ENCODE measurements around the gene HDGFL2.

HDGFL2 gene

DNA sequence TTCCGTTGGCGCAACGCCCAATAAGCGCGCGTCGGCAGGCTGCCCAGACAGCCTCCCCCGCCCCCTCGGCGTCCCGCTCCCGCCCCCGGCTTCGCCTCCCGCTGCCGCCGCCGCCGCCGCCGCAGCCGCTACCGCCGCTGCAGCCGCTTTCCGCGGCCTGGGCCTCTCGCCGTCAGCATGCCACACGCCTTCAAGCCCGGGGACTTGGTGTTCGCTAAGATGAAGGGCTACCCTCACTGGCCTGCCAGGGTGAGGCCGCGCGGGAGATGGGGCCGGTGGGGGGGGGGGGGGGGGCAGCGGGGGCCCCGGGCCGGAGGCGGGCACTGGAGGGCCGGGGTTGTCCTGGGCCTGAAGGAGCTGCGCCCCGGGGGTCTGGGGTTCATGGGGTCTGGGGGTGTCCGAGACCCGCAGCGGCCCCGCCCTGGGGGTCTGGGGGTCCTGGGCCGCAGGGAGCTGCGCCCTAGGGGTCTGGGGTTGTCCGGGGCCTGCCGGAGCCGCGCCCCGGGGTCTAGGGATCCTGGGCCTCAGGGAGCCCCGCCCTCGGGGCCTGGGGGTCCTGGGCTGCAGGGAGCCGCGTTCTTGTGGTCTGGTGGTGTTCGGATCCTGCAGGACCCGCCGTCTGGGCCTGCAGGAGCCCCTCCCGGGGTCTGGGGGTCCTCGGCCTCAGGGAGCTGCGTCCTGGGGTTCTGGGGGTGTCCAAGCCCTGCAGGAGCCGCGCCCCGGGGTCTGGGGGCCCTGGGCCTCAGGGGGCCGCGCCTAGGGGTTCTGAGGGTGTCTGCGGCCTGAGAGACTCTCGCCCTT lies at the start of gene HDGFL2:
Gene HDGFL2, plus strand, starts transcription at position 124 of the 801 bp plus-strand sequence. Its CDS starts 54 bp downstream, at position 178.
- DNase-seq (ENCODE audit: low read depth in 2 of 2), result no peak

DNA sequence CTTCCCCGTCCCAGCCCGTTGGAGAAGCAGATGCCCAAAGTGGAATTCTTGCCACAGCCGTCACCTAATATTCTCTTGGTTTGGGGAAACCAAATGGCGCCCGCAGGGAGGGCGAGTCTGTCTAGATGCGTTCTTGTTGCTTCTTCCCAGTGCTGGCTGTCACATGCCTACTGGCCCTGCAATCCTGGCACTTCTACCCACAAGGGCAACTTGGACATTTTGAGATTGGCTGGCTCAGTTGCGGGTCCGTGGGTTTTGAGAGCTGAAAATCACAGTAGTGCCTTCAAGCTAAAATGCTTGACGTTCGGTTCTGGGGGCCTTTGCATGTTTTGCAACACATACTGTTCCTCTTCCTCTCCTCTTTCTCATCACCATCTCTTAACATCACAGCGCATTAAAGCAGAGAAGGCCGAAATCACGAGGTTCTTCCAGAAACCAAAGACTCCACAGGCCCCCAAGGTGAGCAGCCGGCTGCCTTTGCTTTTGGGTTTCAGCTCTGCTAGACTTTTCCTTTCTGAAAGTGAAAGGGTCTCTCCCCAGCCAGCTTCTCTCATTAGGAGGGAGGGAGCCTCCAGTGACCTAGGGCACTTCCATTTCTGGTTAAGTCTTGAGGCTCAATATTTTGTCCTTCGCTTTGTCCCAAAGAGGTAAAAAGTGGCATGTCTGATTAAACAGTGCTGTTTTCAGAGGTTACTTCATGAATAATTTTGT lies 48.5 kb upstream of the HDGFL2 start:
- DNase-seq (ENCODE audit: low read depth in 2 of 2), result no peak

DNA sequence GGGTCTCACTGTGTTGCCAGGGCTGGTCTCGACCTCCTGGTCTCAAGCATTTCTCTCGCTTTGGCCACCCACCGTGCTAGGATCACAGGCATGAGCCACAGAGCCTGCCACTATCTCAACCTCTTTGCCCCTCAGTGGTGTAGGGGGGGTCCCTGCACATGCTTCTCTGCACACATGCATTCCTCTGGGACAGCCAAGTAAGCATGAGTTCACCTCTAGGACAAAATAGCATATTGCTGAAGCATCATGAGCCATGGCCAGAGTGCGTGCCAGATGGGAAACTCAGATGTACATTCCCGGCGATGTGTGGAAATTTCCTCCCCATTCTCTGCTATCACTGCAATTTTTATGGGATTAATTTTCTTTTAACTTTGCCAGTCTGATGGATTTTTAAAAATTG lies 46.6 kb upstream of the HDGFL2 start:
- DNase-seq (ENCODE audit: low read depth in 2 of 2), result no peak

- DNase-seq (ENCODE audit: low read depth in 2 of 2), result no peak
Measured at GRCh38 chr19:4428326-4428975, 43.6 kb upstream of the HDGFL2 start.

- DNase-seq (ENCODE audit: low read depth in 2 of 2), result no peak
Measured at GRCh38 chr19:4429256-4429655, 42.8 kb upstream of the HDGFL2 start.

- no peak for DNase-seq (ENCODE audit: low read depth in 2 of 2)
Measured at GRCh38 chr19:4429771-4430171, 42.3 kb upstream of the HDGFL2 start.

DNA sequence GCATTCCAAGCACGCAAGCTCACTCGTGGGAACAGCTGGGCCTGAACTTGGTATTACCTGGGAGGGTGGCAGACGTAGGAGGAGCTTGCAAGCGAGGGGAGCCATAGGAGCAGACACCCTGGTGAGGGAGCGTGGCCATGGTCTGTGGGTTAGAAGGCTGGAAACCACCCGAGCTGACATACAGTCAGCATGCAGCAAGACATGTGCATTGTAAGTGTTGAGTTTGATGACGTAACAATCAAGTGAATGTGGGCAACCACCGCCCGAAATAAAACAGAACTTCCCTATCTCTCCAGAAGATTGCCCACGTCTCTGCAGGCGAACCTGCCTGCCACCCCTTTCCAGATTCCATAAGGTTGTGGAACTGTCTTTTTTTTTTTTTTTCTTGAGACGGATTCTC lies 41.3 kb upstream of the HDGFL2 start:
- no peak for DNase-seq (ENCODE audit: low read depth in 2 of 2)

- no peak for DNase-seq (ENCODE audit: low read depth in 2 of 2)
Measured at GRCh38 chr19:4431296-4431695, 40.8 kb upstream of the HDGFL2 start.

- DNase-seq (ENCODE audit: low read depth in 2 of 2), result no peak
Measured at GRCh38 chr19:4431808-4432674, 40.1 kb upstream of the HDGFL2 start.

- no peak for DNase-seq (ENCODE audit: low read depth in 2 of 2)
Measured at GRCh38 chr19:4432918-4433506, 39.1 kb upstream of the HDGFL2 start.

- no peak for DNase-seq (ENCODE audit: low read depth in 2 of 2)
Measured at GRCh38 chr19:4434391-4434790, 37.7 kb upstream of the HDGFL2 start.

DNA sequence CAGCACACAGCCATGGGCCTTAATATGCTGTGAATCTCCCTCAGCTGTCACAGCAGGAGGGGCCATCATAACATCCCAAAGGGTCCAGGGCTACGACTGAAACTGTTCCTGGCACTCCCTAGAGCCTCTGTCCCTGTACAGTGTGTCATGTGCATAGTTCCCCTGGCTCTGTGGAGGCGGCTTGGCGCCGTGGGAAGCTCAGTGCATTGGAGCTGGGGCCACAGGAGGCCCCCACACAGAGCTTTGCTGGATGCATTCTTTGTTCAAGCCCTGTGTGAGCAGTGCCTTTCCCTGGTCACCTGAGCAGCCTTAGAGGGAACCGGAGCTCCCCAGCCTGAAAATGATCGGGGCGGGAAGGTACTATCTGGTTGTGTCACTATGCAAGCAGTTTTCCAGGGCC lies 35.9 kb upstream of the HDGFL2 start:
- no peak for DNase-seq (ENCODE audit: low read depth in 2 of 2)

DNA sequence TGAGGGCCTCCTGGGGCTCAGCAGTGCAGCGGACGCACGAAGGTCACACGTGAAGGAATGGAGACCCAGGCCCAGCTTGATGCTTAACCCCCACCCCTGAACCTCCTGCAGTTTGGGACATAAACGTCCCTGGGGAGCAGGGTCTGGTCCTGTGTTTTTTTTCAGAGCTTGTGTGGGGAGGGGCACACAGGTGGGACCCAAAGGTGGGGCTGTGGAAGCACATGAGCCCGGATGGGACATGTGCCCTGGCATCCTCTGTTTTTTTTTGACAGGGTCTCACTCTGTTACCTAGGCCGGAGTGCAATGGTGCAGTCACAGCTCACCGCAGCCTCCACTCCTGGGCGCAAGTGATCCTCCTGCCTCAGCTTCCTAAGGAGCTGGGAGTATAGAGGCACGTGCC lies 35.0 kb upstream of the HDGFL2 start:
- DNase-seq (ENCODE audit: low read depth in 2 of 2), result no peak

- no peak for DNase-seq (ENCODE audit: low read depth in 2 of 2)
Measured at GRCh38 chr19:4439243-4439642, 32.9 kb upstream of the HDGFL2 start.

- no peak for DNase-seq (ENCODE audit: low read depth in 2 of 2)
Measured at GRCh38 chr19:4441994-4442818, 29.9 kb upstream of the HDGFL2 start.

- no peak for DNase-seq (ENCODE audit: low read depth in 2 of 2)
Measured at GRCh38 chr19:4442819-4443146, 29.3 kb upstream of the HDGFL2 start.

- no peak for DNase-seq (ENCODE audit: low read depth in 2 of 2)
Measured at GRCh38 chr19:4443188-4443587, 28.9 kb upstream of the HDGFL2 start.

DNA sequence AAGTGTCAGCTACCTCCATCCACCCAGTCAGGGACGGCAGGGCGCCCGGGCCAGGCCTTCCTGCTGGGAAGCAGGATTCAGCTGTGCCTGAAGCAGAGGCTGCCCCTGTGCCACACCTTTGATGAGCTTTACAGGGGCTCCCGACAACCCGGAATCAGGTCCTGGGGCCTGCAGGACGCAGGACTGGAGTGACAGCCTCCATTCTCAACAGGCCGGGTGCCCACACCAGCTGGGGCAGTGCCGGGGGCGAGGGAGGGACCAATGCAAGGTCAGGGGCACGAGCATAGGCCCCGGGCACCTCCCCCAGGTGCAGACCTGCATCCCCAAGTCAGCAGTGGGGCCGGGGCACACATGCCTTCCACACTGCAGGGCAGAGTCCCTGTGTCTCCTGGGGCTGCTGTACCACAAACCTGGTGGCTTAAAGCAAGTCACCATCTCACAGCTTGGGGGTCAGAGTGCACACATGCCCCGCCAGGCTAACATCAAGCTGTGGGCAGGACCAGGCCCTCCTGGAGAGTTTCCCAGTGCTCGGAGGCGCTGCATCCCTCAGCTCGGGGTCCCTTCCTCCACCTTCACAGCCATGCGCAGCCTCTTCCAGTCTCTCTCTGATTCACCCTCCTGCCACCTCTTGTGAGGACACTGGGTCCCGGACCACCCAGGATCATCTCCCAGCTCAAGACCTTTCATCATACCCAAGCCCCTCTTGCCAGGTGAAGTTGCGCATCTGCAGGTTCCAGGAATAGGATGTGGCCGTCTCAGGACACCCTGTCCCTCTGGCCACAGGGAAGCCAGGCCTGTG lies 27.9 kb upstream of the HDGFL2 start:
- no peak for DNase-seq (ENCODE audit: low read depth in 2 of 2)

- DNase-seq (ENCODE audit: low read depth in 2 of 2), result no peak
Measured at GRCh38 chr19:4444765-4445741, 27.0 kb upstream of the HDGFL2 start.
